VCaP (cell line): ENCODE data around the gene RAB15.

Source experiments
- H3K27ac ChIP-seq: fragments of 450-650 bp; 2 replicates; pipeline ENCODE4 v1.5.1; 2017
- TF ChIP-seq, protein P1 (sequence below): fragments of 450-650 bp; conservative IDR thresholded peaks from 2 replicates; pipeline ENCODE4 v1.5.1; 2017; ENCODE audit warnings: mild to moderate bottlenecking, moderate library complexity

RAB15 gene

DNA sequence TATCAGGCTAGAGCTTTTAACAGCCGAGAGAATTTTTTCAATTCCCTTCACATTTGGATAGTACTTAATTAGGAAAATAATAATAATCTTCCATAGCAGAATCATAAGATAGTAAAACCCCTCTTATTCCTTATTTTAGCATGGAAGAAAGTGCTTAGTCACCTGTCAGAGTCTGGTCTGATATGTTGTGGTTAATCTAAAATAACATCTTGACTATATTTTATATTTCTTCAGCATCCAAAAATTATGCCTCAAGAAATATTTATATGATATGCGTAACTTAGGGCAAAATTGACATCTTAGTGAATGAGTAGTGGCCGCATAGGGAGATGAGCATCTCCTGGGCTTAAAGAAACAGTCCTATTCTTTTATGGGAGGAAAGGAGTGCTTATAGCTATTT, 45.1 kb downstream of the RAB15 start:
- TF ChIP-seq, protein P1, sequence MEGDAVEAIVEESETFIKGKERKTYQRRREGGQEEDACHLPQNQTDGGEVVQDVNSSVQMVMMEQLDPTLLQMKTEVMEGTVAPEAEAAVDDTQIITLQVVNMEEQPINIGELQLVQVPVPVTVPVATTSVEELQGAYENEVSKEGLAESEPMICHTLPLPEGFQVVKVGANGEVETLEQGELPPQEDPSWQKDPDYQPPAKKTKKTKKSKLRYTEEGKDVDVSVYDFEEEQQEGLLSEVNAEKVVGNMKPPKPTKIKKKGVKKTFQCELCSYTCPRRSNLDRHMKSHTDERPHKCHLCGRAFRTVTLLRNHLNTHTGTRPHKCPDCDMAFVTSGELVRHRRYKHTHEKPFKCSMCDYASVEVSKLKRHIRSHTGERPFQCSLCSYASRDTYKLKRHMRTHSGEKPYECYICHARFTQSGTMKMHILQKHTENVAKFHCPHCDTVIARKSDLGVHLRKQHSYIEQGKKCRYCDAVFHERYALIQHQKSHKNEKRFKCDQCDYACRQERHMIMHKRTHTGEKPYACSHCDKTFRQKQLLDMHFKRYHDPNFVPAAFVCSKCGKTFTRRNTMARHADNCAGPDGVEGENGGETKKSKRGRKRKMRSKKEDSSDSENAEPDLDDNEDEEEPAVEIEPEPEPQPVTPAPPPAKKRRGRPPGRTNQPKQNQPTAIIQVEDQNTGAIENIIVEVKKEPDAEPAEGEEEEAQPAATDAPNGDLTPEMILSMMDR: no peak
- H3K27ac ChIP-seq: no peak overlapping the region

DNA sequence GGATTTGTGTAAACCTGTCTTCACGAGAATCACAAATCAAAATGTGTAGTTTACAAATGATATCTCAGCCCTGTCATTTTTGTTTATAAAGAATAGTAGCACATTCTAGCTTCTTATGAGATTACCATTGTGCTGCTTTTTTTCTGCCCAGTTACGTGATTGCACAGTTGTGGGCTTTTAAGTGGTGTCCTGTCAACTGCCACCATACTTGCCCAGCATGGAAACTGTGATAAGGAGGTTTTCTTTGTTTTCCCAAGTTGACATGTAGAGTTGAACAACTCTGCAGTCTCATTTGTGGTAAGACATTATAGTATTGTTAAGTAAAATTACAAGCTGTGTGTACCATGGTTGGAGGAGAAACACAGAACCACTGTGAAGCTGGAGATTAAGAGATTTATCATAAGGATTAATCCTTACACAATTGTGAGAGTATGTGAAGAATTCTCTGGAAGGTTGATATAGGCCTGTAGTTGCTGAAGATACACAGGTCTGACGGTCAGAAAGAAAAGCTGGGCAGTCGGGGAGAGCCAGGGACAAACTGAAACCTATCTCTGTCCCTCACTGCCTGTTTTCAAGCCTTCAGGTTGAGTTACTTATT, 45.6 kb downstream of the RAB15 start:
- TF ChIP-seq, protein P1: no peak
- H3K27ac ChIP-seq: no peak overlapping the region

DNA sequence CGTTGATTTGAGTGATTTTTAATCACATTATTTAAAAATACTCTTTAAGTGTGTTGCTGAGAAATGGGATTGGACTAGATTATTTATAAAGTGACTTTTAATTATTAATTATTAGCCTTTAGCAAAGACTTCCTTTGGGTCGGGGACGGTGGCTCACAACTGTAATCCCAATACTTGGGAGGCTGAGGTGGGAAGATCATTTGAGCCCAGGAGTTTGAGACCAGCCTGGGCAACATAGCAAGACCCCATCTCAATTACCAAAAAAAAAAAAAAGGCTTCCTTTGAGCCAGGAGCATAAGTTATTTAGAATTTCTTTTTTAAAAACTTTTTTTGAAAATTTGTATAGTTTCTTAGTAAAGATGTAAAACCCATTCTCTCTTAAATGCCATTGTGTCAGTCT, 49.1 kb downstream of the RAB15 start:
- H3K27ac ChIP-seq: no peak overlapping the region
- TF ChIP-seq, protein P1: no peak

DNA sequence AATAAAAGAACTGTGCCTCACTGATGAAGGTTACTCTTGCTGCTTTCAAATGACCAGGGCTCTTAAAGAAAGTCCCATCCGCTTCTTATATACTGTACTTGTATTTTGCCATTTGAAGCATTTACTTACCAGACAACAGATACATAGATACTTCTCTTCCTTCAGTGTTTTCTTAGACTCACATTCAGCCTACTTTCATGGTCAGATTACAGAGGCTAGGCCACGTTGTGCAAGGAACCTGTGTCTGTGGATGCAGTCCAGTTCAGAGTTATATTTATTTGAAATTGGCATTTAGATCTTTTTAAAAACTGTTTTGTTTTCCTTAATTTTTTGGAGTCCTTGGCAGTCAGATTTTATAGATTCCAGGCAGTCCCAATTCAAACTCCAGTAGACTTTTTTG, 51.7 kb downstream of the RAB15 start:
- no peak overlapping the region for H3K27ac ChIP-seq
- TF ChIP-seq, protein P1: no peak

DNA sequence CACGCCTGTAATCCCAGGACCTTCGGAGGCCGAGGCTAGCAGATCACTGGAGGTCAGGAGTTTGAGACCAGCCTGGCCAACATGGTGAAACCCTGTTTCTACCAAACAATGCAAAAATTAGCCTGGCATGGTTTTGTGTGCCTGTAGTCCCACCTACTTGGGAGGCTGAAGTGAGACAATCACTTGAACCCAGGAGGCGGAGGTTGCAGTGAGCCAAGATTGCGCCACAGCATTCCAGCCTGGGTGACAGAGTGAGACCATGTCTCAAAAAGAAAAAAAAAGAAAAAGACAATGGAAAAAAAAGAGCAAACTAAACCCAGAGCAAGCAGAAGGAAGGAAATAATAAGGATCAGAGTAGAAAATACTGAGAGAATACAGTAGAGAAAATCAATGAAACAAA, 52.5 kb downstream of the RAB15 start:
- TF ChIP-seq, protein P1: no peak
- H3K27ac ChIP-seq: no peak overlapping the region

DNA sequence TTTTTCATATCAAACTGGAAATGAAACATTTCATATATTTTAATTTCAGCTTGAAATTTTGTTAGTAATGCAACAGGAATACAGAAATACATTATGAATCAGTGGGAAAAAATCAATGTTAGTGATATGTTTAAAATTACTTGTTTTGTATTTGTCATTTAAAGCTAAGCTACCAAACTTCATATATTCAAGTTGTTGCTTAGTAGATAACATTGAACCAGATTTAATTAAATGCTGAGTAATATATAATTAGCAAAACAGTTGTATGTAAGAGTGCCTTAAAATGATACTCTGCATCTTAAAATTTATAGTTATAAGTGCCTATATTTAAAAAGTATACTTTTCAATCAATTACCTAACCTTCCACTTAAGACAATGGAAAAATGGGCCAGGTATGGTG, 52.9 kb downstream of the RAB15 start:
- no peak overlapping the region for H3K27ac ChIP-seq
- TF ChIP-seq, protein P1: no peak

DNA sequence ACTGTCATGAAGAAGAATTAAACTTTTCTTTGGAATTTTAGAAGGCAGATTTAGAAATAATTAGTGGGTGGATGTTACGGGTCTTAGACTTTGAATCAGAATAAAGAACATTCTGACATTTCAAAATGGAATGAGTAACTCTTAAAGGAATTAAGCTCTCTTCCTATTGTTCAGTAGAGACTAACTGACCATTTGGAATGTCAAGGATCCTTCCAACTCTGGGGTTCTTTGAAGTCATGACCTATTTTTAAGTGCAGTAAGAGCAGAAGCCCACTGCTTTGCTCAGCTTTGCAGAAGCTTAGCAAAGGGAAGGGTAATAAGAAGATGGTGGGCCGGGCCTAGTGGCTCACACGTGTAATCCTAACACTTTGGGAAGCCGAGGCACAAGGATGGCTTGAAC, 53.9 kb downstream of the RAB15 start:
- TF ChIP-seq, protein P1: no peak
- no peak overlapping the region for H3K27ac ChIP-seq

DNA sequence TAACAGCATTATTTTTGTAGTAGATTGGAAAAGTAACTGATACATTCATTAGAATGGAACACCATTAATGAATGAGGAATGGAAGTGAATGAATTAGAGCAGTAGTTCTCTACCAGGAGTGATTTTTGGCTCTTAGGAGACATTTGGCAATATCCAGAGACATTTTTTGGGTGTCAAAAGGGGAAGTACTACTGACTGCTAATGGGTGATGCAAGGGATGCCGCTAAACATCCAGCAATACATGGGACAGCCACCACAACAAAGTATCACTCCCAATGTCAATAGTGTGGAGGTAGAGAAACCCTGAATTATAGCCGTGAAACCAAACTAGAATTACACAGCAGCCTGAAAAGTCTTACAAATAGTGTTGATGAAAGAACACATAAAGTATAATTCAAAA, 56.3 kb downstream of the RAB15 start:
- no peak overlapping the region for H3K27ac ChIP-seq
- TF ChIP-seq, protein P1: no peak
